SK-N-SH treated with all-trans-retinoic acid at 6 μM for 48 hours (cell line): Measurements from ENCODE around the gene AIG1.
A peak's percentile ranks its signal among the peaks of the same experiment; 100 is the strongest.

ENCODE experiments used
- ATAC-seq: fragments of 200-7000 bp; cut with Tn5 transposase; 3 replicates; pipeline ENCODE4 v1.9.1; 2020; ENCODE audit warnings: mild to moderate bottlenecking, moderate library complexity
- ARNTL ChIP-seq: fragments of 450-650 bp; formaldehyde crosslinking; IDR thresholded peaks from 2 replicates; pipeline ENCODE4 v1.5.0; 2020; ENCODE audit warnings: low read depth, mild to moderate bottlenecking, moderate library complexity, borderline replicate concordance
- BACH2 ChIP-seq: fragments of 250-450 bp; sonication (Bioruptor Pico); IDR thresholded peaks from 2 replicates; pipeline ENCODE4 v1.9.0; 2021; ENCODE audit warnings: mild to moderate bottlenecking, borderline replicate concordance
- CSDC2 ChIP-seq: fragments of 250-450 bp; sonication (Bioruptor Pico); IDR thresholded peaks from 2 replicates; pipeline ENCODE4 v1.5.0; 2020; ENCODE audit warnings: mild to moderate bottlenecking, moderate library complexity
- ESRRG ChIP-seq: fragments of 250-450 bp; sonication (Bioruptor Pico); IDR thresholded peaks from 2 replicates; pipeline ENCODE4 v1.6.1; 2021; ENCODE audit warnings: mild to moderate bottlenecking
- GLIS3 ChIP-seq: fragments of 250-450 bp; sonication (Bioruptor Pico); IDR thresholded peaks from 2 replicates; pipeline ENCODE4 v1.5.0; 2020; ENCODE audit warnings: mild to moderate bottlenecking, moderate library complexity
- ISL1 ChIP-seq: fragments of 250-450 bp; sonication (Bioruptor Pico); IDR thresholded peaks from 2 replicates; pipeline ENCODE4 v2.1.2; 2022; ENCODE audit warnings: mild to moderate bottlenecking, moderate library complexity
- OSR1 ChIP-seq: fragments of 250-450 bp; sonication (Bioruptor Pico); IDR thresholded peaks from 2 replicates; pipeline ENCODE4 v1.8.0; 2022; ENCODE audit warnings: moderate library complexity, mild to moderate bottlenecking, inconsistent platforms
- PPARA ChIP-seq: fragments of 250-450 bp; sonication (Bioruptor Pico); IDR thresholded peaks from 2 replicates; pipeline ENCODE4 v1.5.0; 2020; ENCODE audit warnings: mild to moderate bottlenecking, borderline replicate concordance
- RARB ChIP-seq: fragments of 250-450 bp; sonication (Bioruptor Pico); IDR thresholded peaks from 2 replicates; pipeline ENCODE4 v1.8.0; 2021; ENCODE audit warnings: mild to moderate bottlenecking, moderate library complexity
- TCF4 ChIP-seq: fragments of 250-450 bp; sonication (Bioruptor Pico); IDR thresholded peaks from 2 replicates; pipeline ENCODE4 v1.8.0; 2021; ENCODE audit warnings: mild to moderate bottlenecking, moderate library complexity, borderline replicate concordance
- ZC3H10 ChIP-seq: fragments of 250-450 bp; sonication (Bioruptor Pico); IDR thresholded peaks from 2 replicates; pipeline ENCODE4 v1.5.1; 2021; ENCODE audit warnings: mild to moderate bottlenecking, moderate library complexity
- ZFP3 ChIP-seq: fragments of 250-450 bp; sonication (Bioruptor Pico); IDR thresholded peaks from 2 replicates; pipeline ENCODE4 v1.5.0; 2020; ENCODE audit warnings: mild to moderate bottlenecking, moderate library complexity
- ZNF565 ChIP-seq: fragments of 450-650 bp; formaldehyde crosslinking; conservative IDR thresholded peaks from 2 replicates; pipeline ENCODE4 v1.5.0; 2020; ENCODE audit warnings: low read depth, mild to moderate bottlenecking, moderate library complexity
- ZNF70 ChIP-seq: fragments of 450-650 bp; formaldehyde crosslinking; IDR thresholded peaks from 2 replicates; pipeline ENCODE4 v1.5.0; 2020; ENCODE audit warnings: mild to moderate bottlenecking, moderate library complexity
- ZNF8 ChIP-seq: fragments of 450-650 bp; formaldehyde crosslinking; IDR thresholded peaks from 2 replicates; pipeline ENCODE4 v1.5.0; 2020; ENCODE audit warnings: mild to moderate bottlenecking, moderate library complexity
- TF ChIP-seq, protein P1 (sequence below): fragments of 250-450 bp; sonication (Bioruptor Pico); IDR thresholded peaks from 2 replicates; pipeline ENCODE4 v1.5.1; 2020; ENCODE audit warnings: low read depth, mild to moderate bottlenecking, moderate library complexity
- TF ChIP-seq, protein P2 (sequence below): fragments of 250-450 bp; sonication (Bioruptor Pico); IDR thresholded peaks from 2 replicates; pipeline ENCODE4 v1.5.1; 2021; ENCODE audit warnings: mild to moderate bottlenecking, moderate library complexity
- TF ChIP-seq, protein P3 (sequence below): fragments of 250-450 bp; sonication (Bioruptor Pico); IDR thresholded peaks from 2 replicates; pipeline ENCODE4 v1.8.0; 2020; ENCODE audit warnings: mild to moderate bottlenecking, moderate library complexity, borderline replicate concordance
- TF ChIP-seq, protein P4 (sequence below): fragments of 250-450 bp; sonication (Bioruptor Pico); IDR thresholded peaks from 2 replicates; pipeline ENCODE4 v1.8.0; 2021; ENCODE audit warnings: low read depth, mild to moderate bottlenecking, moderate library complexity, borderline replicate concordance
- TF ChIP-seq, protein P5 (sequence below): fragments of 250-450 bp; sonication (Bioruptor Pico); IDR thresholded peaks from 2 replicates; pipeline ENCODE4 v1.5.0; 2020; ENCODE audit warnings: mild to moderate bottlenecking, moderate library complexity

Gene AIG1

DNA sequence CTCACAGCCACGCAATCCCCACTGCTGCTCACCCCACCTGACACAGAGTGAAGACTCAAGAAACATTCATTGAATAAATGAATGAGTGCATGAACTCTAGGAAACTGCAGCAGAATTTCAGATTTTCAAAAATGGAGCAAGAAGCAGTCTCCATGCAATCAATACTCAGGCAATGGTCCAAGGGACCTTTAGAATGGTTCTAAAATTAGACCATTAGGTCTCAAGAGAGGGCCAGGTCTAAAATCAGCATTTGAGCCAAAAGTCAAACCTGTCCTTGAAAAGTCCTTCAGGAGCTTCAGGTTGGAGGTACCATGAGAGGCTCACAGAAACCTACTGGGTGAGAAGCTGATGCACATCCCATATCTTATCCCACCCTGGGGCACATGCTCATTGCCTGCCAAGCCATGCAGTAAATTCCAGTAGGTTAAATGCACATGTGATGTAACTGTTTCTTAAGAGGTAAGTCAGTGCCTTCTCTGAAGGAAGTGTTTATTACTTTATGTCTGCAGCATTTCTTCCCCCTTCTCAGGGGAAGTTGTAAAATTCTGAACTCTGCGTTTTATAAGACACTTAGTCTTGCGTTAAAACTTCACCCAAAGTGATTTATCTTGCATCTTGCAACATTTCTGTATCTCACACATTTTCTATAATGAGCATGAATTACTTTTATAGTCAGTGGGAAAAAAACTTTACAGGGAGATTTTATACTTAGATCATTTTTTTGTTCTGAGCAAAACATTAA lies 263.2 kb downstream of the AIG1 start:
- ATAC-seq = no peak
- TF ChIP-seq ZFP3 (CRISPR knock-in tag) = no peak
- TF ChIP-seq, protein P1, sequence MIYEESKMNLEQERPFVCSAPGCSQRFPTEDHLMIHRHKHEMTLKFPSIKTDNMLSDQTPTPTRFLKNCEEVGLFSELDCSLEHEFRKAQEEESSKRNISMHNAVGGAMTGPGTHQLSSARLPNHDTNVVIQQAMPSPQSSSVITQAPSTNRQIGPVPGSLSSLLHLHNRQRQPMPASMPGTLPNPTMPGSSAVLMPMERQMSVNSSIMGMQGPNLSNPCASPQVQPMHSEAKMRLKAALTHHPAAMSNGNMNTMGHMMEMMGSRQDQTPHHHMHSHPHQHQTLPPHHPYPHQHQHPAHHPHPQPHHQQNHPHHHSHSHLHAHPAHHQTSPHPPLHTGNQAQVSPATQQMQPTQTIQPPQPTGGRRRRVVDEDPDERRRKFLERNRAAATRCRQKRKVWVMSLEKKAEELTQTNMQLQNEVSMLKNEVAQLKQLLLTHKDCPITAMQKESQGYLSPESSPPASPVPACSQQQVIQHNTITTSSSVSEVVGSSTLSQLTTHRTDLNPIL = no peak
- TF ChIP-seq ISL1 (CRISPR knock-in tag) = no peak
- TF ChIP-seq ZNF8 (CRISPR knock-in tag) = no peak

DNA sequence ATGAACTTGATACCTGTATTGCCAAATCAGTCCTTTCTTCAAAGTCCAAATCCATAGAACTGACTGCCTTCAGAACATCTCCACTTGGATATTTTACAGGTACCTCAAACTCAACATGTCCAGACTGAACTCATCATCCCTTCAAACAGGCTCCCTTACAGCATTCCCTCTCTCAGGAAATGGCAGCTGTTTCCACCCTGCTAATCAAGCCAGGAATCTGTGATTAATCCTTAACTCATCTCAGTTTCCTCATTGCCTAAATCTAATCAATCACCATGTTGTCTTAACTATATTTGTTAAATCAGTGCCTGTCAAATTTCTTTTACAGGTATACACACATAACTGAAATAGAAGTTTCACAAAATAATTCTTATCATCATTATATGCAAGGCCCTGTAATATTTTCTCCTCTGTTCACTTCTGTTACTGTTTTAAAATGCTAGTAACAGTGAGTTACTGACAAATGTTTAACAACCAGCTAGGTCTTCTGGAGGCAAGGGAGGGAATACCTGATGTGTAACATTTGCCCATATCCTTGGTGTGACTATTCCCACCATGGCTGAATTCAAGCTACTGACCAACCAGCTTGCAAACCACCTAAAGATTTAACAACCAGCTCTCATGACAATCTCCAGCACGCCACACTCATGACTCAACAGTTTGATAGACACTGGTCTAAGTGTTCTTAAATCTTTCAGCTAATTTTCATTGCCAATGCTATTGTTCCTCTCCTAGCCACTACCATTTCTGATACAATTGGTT lies 264.9 kb downstream of the AIG1 start:
- 0 out of 3 replicates have a peak, but pooled peaks have one; percentile 36 for ATAC-seq

More for the DNA sequence above, 264.9 kb downstream of the AIG1 start:
- TF ChIP-seq, protein P2, sequence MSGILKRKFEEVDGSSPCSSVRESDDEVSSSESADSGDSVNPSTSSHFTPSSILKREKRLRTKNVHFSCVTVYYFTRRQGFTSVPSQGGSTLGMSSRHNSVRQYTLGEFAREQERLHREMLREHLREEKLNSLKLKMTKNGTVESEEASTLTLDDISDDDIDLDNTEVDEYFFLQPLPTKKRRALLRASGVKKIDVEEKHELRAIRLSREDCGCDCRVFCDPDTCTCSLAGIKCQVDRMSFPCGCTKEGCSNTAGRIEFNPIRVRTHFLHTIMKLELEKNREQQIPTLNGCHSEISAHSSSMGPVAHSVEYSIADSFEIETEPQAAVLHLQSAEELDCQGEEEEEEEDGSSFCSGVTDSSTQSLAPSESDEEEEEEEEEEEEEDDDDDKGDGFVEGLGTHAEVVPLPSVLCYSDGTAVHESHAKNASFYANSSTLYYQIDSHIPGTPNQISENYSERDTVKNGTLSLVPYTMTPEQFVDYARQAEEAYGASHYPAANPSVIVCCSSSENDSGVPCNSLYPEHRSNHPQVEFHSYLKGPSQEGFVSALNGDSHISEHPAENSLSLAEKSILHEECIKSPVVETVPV = no peak
- TF ChIP-seq BACH2 (no peak), PPARA (no peak), ARNTL (CRISPR knock-in tag) (no peak), ZNF8 (CRISPR knock-in tag) (no peak), ESRRG (no peak), ZNF565 (CRISPR knock-in tag) (no peak), CSDC2 (CRISPR knock-in tag) (no peak), RARB (no peak), ZNF70 (CRISPR knock-in tag) (no peak), ZC3H10 (CRISPR knock-in tag) (no peak), GLIS3 (CRISPR knock-in tag) (no peak), OSR1 (CRISPR knock-in tag) (no peak), TCF4 (CRISPR knock-in tag) (no peak)
- TF ChIP-seq, protein P3, sequence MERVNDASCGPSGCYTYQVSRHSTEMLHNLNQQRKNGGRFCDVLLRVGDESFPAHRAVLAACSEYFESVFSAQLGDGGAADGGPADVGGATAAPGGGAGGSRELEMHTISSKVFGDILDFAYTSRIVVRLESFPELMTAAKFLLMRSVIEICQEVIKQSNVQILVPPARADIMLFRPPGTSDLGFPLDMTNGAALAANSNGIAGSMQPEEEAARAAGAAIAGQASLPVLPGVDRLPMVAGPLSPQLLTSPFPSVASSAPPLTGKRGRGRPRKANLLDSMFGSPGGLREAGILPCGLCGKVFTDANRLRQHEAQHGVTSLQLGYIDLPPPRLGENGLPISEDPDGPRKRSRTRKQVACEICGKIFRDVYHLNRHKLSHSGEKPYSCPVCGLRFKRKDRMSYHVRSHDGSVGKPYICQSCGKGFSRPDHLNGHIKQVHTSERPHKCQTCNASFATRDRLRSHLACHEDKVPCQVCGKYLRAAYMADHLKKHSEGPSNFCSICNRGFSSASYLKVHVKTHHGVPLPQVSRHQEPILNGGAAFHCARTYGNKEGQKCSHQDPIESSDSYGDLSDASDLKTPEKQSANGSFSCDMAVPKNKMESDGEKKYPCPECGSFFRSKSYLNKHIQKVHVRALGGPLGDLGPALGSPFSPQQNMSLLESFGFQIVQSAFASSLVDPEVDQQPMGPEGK (CRISPR knock-in tag) = no peak
- TF ChIP-seq, protein P4, sequence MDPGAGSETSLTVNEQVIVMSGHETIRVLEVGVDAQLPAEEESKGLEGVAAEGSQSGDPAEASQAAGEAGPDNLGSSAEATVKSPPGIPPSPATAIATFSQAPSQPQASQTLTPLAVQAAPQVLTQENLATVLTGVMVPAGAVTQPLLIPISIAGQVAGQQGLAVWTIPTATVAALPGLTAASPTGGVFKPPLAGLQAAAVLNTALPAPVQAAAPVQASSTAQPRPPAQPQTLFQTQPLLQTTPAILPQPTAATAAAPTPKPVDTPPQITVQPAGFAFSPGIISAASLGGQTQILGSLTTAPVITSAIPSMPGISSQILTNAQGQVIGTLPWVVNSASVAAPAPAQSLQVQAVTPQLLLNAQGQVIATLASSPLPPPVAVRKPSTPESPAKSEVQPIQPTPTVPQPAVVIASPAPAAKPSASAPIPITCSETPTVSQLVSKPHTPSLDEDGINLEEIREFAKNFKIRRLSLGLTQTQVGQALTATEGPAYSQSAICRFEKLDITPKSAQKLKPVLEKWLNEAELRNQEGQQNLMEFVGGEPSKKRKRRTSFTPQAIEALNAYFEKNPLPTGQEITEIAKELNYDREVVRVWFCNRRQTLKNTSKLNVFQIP (CRISPR knock-in tag) = no peak
- TF ChIP-seq, protein P5, sequence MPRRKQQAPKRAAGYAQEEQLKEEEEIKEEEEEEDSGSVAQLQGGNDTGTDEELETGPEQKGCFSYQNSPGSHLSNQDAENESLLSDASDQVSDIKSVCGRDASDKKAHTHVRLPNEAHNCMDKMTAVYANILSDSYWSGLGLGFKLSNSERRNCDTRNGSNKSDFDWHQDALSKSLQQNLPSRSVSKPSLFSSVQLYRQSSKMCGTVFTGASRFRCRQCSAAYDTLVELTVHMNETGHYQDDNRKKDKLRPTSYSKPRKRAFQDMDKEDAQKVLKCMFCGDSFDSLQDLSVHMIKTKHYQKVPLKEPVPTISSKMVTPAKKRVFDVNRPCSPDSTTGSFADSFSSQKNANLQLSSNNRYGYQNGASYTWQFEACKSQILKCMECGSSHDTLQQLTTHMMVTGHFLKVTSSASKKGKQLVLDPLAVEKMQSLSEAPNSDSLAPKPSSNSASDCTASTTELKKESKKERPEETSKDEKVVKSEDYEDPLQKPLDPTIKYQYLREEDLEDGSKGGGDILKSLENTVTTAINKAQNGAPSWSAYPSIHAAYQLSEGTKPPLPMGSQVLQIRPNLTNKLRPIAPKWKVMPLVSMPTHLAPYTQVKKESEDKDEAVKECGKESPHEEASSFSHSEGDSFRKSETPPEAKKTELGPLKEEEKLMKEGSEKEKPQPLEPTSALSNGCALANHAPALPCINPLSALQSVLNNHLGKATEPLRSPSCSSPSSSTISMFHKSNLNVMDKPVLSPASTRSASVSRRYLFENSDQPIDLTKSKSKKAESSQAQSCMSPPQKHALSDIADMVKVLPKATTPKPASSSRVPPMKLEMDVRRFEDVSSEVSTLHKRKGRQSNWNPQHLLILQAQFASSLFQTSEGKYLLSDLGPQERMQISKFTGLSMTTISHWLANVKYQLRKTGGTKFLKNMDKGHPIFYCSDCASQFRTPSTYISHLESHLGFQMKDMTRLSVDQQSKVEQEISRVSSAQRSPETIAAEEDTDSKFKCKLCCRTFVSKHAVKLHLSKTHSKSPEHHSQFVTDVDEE (CRISPR knock-in tag) = no peak
- TF ChIP-seq, protein P1 = no peak
